Prostate gland (tissue), 2 donors: ENCODE data around the gene ITPRID1. TPM values are rescaled to one million over a fixed set of nuclear protein-coding genes. Genes with fewer than 3 reads are reported as not detected.

Experiments
- DNase-seq: peaks from one replicate; pipeline ENCODE4 v3.0.0-alpha.2; 2019; ENCODE audit warnings: low spot score
- H3K27ac ChIP-seq, 2 donors: fragments of 200-600 bp; sonication (generic); 2 replicates each; pipeline ENCODE4 v1.5.1; 2017 to 2019
- H3K27me3 ChIP-seq: fragments of 200-600 bp; sonication (generic); replicated peaks from 2 replicates; pipeline ENCODE4 v1.5.1; 2019; ENCODE audit not compliant: insufficient read depth
- H3K36me3 ChIP-seq, 2 donors: fragments of 200-600 bp; sonication (generic); 1 replicate in 1 of 2; 2 replicates in 1 of 2; pipeline versions ENCODE4 v1.5.1 to v1.8.1; 2017 to 2019
- H3K4me1 ChIP-seq: fragments of 200-600 bp; sonication (generic); replicated peaks from 2 replicates; pipeline ENCODE4 v1.5.1; 2019
- H3K4me3 ChIP-seq, 2 donors: fragments of 200-600 bp; sonication (generic); 2 replicates each; pipeline ENCODE4 v1.5.1; 2017 to 2019
- H3K9me3 ChIP-seq: fragments of 200-600 bp; sonication (generic); 2 replicates; pipeline ENCODE4 v1.5.1; 2017
- CTCF ChIP-seq, 4 experiments: fragments of 200-600 bp in 2 of 4; fragments of 450-650 bp in 2 of 4; sonication (generic) in 2 of 4; IDR thresholded peaks; 1 replicate in 3 of 4; 2 replicates in 1 of 4; pipeline ENCODE4 v1.5.1; 2016 to 2019; ENCODE audit warnings: antibody characterized with exemption in 4 of 4, mild to moderate bottlenecking in 2 of 4, moderate library complexity in 2 of 4
- POLR2A ChIP-seq: fragments of 450-650 bp; IDR thresholded peaks from one replicate; pipeline ENCODE4 v1.6.1; 2016; ENCODE audit warnings: antibody characterized with exemption, mild to moderate bottlenecking
- POLR2AphosphoS5 ChIP-seq: sonication (generic); formaldehyde crosslinking; IDR thresholded peaks from one replicate; pipeline ENCODE4 v1.6.1; 2017; ENCODE audit warnings: antibody characterized with exemption
- WGBS: methylation state at CpG from one replicate; pipeline ENCODE4 v1.1.5; 2018; 5-methylcytosine and 5-hydroxymethylcytosine counted together
- intact Hi-C: fragments of 100-400 bp; cut with DNase I; formaldehyde crosslinking; loops from one replicate; pipeline ENCODE4 v1.14.2; 2022
- total RNA-seq, 2 donors: library from RNA; depleted of rRNA; stranded (reverse); fragments of >200 nt; gene quantifications; one replicate each; pipeline ENCODE4 v1.1.0, GENCODE V29; 2016

Gene ITPRID1
- total RNA-seq, 2 donors from 2014 or later = 0.17 TPM; not detected in 1

GRCh38 chr7:31664890-31665289 lies 151.0 kb downstream of the ITPRID1 start:
- Histone ChIP-seq H3K27me3 (no peaks in the 10 kb centered on the region), H3K9me3 (no peaks in the 10 kb centered on the region), H3K4me1 (no peaks in the 10 kb centered on the region), H3K36me3 (no peaks in the 10 kb centered on the region), H3K4me3 (no peak overlapping the region), H3K27ac (no peak overlapping the region)
- DNase-seq = no peak
- intact Hi-C loops = no loop called here
- TF ChIP-seq POLR2A (no peak), POLR2AphosphoS5 (no peak), CTCF (IDR thresholded peaks at IDR 0.05) (no peak)

GRCh38 chr7:31665546-31665945 lies 151.7 kb downstream of the ITPRID1 start:
- H3K36me3 ChIP-seq = no peaks in the 10 kb centered on the region
- H3K9me3 ChIP-seq = no peaks in the 10 kb centered on the region
- no peak for DNase-seq
- no peak overlapping the region for H3K4me3 ChIP-seq
- no peaks in the 10 kb centered on the region for H3K27me3 ChIP-seq
- WGBS = 84% methylated on average over 1 of the region's 1 CpG
- TF ChIP-seq CTCF (IDR thresholded peaks at IDR 0.05) (no peak), POLR2AphosphoS5 (no peak), POLR2A (no peak)
- no peak overlapping the region for H3K27ac ChIP-seq
- no peaks in the 10 kb centered on the region for H3K4me1 ChIP-seq
- intact Hi-C loops = no loop called here

- Histone ChIP-seq H3K9me3 (no peaks in the 10 kb centered on the region), H3K36me3 (no peaks in the 10 kb centered on the region), H3K27me3 (no peaks in the 10 kb centered on the region), H3K27ac (no peak overlapping the region), H3K4me1 (no peaks in the 10 kb centered on the region), H3K4me3 (no peak overlapping the region)
- DNase-seq = no peak
- intact Hi-C loops = no loop called here
- TF ChIP-seq POLR2AphosphoS5 (no peak), POLR2A (no peak), CTCF (IDR thresholded peaks at IDR 0.05) (no peak)
These were observed 155.6 kb downstream of the ITPRID1 start for GRCh38 chr7:31669461-31669860.

GRCh38 chr7:31679574-31680305 lies 165.8 kb downstream of the ITPRID1 start:
- no peak overlapping the region for H3K4me3 ChIP-seq
- peaks cover 3% of the 10 kb centered on the region for H3K27me3 ChIP-seq
- intact Hi-C loops = no loop called here
- H3K4me1 ChIP-seq = no peaks in the 10 kb centered on the region
- TF ChIP-seq POLR2A (no peak), POLR2AphosphoS5 (no peak), CTCF (IDR thresholded peaks at IDR 0.05) (no peak)
- no peaks in the 10 kb centered on the region for H3K9me3 ChIP-seq
- no peak overlapping the region for H3K27ac ChIP-seq
- no peak for DNase-seq
- 85% methylated on average over 12 of the region's 12 CpGs for WGBS
- H3K36me3 ChIP-seq = no peaks in the 10 kb centered on the region
